Measurements from ENCODE around the gene TEX29. TPM values are rescaled to one million over a fixed set of nuclear protein-coding genes. Genes with fewer than 3 reads are reported as not detected.

The TEX29 gene
- total and polyA plus RNA-seq, 2 of the 4 experiments (the other 2 are of a cell fraction): 0.46 TPM; not detected in 1

GRCh38 chr13:111323549-111323948 lies 3.1 kb downstream of the TEX29 start:
- no peak overlapping the region for H2BK15ac ChIP-seq (ENCODE audit: low read depth, low read length)
- H4K91ac ChIP-seq (ENCODE audit: insufficient read depth, low read depth, low read length): no peak overlapping the region
- no peaks in the 10 kb centered on the region for H3K9me3 ChIP-seq (ENCODE audit: control insufficient read depth, insufficient read depth, low read length)
- ChIA-PET CTCF (interaction anchor here (0.6 kb wide), 1 partner anchor 461 kb away, joined by 3 read pairs; no protein-coding TSS in a partner anchor), POLR2A (ENCODE audit: unreplicated experiment) (no interaction called here)
- no peak overlapping the region for H2AK5ac ChIP-seq (ENCODE audit: low read depth, low read length)
- WGBS, 2 experiments (ENCODE audit: extremely low coverage in 2 of 2, insufficient read length in 1 of 2): 40% methylated on average over 2 of the region's 14 CpGs; no CpG with 5 or more reads in 1 of the 2 experiments
- H4K8ac ChIP-seq (ENCODE audit: low read depth in 2 of 2, low read length in 2 of 2): no peak overlapping the region
- DNase-seq: no peak
- H3K4ac ChIP-seq (ENCODE audit: low read depth, low read length): no peak overlapping the region
- no peak overlapping the region for H3K23ac ChIP-seq (ENCODE audit: low read depth, low read length)
- H3K4me2 ChIP-seq (ENCODE audit: low read depth, low read length): no peak overlapping the region
- TF ChIP-seq MXI1 (IDR thresholded peaks at IDR 0.05; ENCODE audit: borderline replicate concordance, low read depth, low read length) (no peak), RFX5 (IDR thresholded peaks at IDR 0.05; ENCODE audit: low read depth, low read length) (no peak), POLR2A (IDR thresholded peaks at IDR 0.05; ENCODE audit: low read depth, low read length) (no peak), FOS (IDR thresholded peaks at IDR 0.05; ENCODE audit: low read depth, low read length) (no peak), BHLHE40 (IDR thresholded peaks at IDR 0.05; ENCODE audit: low read depth, low read length) (no peak), NFE2L2 (IDR thresholded peaks at IDR 0.05; ENCODE audit: low read depth, low read length) (no peak), MAZ (IDR thresholded peaks at IDR 0.05; ENCODE audit: borderline replicate concordance, low read depth, low read length) (no peak)
- TF ChIP-seq, protein P1, sequence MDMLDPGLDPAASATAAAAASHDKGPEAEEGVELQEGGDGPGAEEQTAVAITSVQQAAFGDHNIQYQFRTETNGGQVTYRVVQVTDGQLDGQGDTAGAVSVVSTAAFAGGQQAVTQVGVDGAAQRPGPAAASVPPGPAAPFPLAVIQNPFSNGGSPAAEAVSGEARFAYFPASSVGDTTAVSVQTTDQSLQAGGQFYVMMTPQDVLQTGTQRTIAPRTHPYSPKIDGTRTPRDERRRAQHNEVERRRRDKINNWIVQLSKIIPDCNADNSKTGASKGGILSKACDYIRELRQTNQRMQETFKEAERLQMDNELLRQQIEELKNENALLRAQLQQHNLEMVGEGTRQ (IDR thresholded peaks at IDR 0.05; ENCODE audit: low read depth, low read length): no peak
- TF ChIP-seq, protein P2, sequence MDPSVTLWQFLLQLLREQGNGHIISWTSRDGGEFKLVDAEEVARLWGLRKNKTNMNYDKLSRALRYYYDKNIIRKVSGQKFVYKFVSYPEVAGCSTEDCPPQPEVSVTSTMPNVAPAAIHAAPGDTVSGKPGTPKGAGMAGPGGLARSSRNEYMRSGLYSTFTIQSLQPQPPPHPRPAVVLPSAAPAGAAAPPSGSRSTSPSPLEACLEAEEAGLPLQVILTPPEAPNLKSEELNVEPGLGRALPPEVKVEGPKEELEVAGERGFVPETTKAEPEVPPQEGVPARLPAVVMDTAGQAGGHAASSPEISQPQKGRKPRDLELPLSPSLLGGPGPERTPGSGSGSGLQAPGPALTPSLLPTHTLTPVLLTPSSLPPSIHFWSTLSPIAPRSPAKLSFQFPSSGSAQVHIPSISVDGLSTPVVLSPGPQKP (IDR thresholded peaks at IDR 0.05; ENCODE audit: borderline replicate concordance, low read depth, low read length): no peak
- no peak overlapping the region for H3K27ac ChIP-seq (ENCODE audit: insufficient read depth, low read length)
- no peaks in the 10 kb centered on the region for H3K36me3 ChIP-seq (ENCODE audit: control insufficient read depth, insufficient read depth, low read length)
- no peak overlapping the region for H2BK5ac ChIP-seq (ENCODE audit: low read depth, low read length, poor library complexity, severe bottlenecking)
- H2AK9ac ChIP-seq (replicated peaks; ENCODE audit: low read depth, low read length, poor library complexity): no peak overlapping the region
- H2AFZ ChIP-seq (replicated peaks; ENCODE audit: low read length, poor library complexity): peak overlapping the region; percentile 43
- in situ Hi-C loops (cut with MboI; ENCODE audit: low sequenced_read_pairs): no loop called here
- no TSS peak for BruUV-seq (replicated peaks)
- H4K5ac ChIP-seq (ENCODE audit: low read depth, low read length): no peak overlapping the region
- no peak overlapping the region for H3K9ac ChIP-seq (ENCODE audit: low read depth, low read length)
- H3K4me3 ChIP-seq (ENCODE audit: insufficient read depth, low read depth, low read length): no peak overlapping the region
- intact Hi-C loops (cut with micrococcal nuclease): no loop called here
- H3K4me1 ChIP-seq (ENCODE audit: control insufficient read depth, insufficient read depth, low read length): no peaks in the 10 kb centered on the region
- H2BK120ac ChIP-seq (ENCODE audit: low read depth, low read length): no peak overlapping the region
- peaks cover 2% of the 10 kb centered on the region; the same call in 1 of the 2 replicates for H3K9me1 ChIP-seq (ENCODE audit: insufficient read depth, low read length)
- ATAC-seq (ENCODE audit: low read depth): no peak
- H3K18ac ChIP-seq (ENCODE audit: low read depth, low read length): no peak overlapping the region
- dilution Hi-C loops (cut with HindIII; ENCODE audit: low sequenced_read_pairs, unreplicated experiment): no loop called here
- H2BK20ac ChIP-seq (ENCODE audit: low read depth, low read length): no peak overlapping the region
- no peaks in the 10 kb centered on the region for H3K79me1 ChIP-seq (ENCODE audit: low read depth in 1 of 2, low read length in 2 of 2)
- no peak overlapping the region for H3K14ac ChIP-seq (replicated peaks; ENCODE audit: low read depth, low read length)
- no peaks in the 10 kb centered on the region for H4K20me1 ChIP-seq (ENCODE audit: insufficient read depth, low read length)
- peaks cover 3% of the 10 kb centered on the region; the same call in 1 of the 2 replicates for H3K27me3 ChIP-seq (ENCODE audit: control insufficient read depth, insufficient read depth, low read length)
- no peak overlapping the region for H3K56ac ChIP-seq (ENCODE audit: extremely low read depth, insufficient read depth, low read length)

Measured in IMR-90 (cell line).